IPS DF 4.7 (cell line): ENCODE results near the gene HAL.

Experiments
- DNase-seq: peaks from one replicate; pipeline ENCODE4 v3.0.0-alpha.2; 2013; ENCODE audit warnings: low spot score; ENCODE audit errors: extremely low read depth

Gene HAL, protein sequence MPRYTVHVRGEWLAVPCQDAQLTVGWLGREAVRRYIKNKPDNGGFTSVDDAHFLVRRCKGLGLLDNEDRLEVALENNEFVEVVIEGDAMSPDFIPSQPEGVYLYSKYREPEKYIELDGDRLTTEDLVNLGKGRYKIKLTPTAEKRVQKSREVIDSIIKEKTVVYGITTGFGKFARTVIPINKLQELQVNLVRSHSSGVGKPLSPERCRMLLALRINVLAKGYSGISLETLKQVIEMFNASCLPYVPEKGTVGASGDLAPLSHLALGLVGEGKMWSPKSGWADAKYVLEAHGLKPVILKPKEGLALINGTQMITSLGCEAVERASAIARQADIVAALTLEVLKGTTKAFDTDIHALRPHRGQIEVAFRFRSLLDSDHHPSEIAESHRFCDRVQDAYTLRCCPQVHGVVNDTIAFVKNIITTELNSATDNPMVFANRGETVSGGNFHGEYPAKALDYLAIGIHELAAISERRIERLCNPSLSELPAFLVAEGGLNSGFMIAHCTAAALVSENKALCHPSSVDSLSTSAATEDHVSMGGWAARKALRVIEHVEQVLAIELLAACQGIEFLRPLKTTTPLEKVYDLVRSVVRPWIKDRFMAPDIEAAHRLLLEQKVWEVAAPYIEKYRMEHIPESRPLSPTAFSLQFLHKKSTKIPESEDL

GRCh38 chr12:95996034-95996658, at the start of gene HAL:
TSS of gene HAL (minus strand) at chr12:95996344. CDS start at chr12:95995910, 434 bp downstream.
- no peak for DNase-seq

- no peak for DNase-seq
These were observed 49.4 kb upstream of the HAL start for GRCh38 chr12:96045566-96045965.

GRCh38 chr12:96044943-96045290, 48.8 kb upstream of the HAL start:
- no peak for DNase-seq

DNA sequence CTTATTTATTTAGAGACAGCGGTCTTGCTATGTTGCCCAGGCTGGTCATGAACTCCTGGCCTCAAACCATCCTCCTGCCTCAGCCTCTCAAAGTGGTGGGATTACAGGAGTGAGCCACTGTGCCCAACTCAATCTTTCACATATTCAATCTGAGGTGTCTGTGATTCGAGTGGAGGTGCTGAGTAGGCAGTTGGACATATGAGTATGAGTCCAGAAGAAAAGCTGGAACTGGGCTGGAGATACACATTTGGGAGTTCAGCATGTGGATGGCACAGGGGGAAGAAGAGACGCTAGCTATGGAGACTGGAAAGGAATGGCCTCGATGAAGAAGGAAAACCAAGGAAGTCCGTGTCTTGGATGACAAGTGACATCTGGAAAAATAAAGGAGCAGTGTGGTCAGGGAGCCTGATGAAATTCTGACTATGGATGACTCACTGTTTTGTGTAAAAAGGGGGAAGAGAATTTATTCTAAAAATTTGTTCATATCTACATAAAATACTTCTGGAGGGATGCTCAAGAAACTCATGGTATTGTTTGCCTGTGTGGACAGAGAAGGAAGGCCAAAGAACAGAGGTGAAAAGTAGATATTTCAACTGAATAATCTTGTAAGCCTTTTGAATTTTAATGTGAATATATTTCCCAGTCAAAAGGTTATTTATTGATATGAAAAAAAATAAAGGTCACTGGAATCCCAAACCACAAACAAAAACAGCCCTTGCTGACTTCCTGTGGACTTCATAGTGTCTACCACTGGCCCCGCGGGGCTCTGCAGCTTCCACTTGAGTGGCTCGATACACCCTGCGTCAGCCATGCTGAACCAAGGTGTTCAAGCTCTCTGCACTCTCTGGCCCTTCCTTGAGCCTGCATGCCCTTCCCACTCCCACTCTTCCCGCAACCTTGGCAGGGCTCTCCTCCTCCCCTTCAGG, 48.1 kb upstream of the HAL start:
- no peak for DNase-seq

GRCh38 chr12:96041181-96041580, 45.0 kb upstream of the HAL start:
- no peak for DNase-seq

DNA sequence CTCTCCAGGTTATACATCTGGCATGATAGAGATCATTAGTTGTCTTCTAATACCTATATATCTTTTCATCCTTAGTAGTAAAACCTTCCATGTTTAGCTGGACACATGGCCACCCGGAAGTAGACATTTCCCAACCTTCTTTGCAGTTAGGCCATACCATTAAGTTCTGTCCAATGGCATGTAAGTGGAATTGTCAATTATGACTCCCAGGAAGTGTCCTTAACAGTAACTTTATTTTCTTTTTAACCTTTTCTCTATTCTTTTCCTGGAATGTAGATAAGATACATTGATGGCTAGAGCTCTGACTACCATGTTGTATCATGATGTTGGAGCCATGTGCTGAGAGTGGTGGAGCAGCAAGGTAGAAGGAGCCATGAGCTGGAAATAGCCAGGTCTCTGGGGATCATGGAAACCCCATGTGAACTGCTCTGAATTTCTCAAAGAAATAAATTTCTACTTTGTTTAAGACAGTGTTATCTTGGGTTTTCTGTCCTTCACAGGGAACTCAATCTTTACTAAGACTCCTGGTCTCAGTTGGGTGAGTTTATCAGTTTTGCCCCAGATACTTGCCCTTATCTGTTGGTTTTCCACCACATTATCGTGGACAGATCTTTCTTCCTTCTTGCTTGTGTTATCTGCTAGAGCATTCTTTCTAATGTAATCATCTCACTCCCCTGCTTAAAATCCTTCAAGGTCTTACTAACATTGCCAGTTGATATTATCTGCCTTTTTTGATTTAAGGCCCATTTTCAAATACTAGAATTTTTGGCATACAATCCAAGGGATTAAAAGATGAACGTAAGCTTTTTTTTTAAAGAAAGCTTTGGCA, 44.4 kb upstream of the HAL start:
- DNase-seq: no peak

- DNase-seq: no peak
These were observed 43.4 kb upstream of the HAL start for GRCh38 chr12:96039516-96039915.

GRCh38 chr12:96036765-96037455, 40.8 kb upstream of the HAL start:
- DNase-seq: no peak

DNA sequence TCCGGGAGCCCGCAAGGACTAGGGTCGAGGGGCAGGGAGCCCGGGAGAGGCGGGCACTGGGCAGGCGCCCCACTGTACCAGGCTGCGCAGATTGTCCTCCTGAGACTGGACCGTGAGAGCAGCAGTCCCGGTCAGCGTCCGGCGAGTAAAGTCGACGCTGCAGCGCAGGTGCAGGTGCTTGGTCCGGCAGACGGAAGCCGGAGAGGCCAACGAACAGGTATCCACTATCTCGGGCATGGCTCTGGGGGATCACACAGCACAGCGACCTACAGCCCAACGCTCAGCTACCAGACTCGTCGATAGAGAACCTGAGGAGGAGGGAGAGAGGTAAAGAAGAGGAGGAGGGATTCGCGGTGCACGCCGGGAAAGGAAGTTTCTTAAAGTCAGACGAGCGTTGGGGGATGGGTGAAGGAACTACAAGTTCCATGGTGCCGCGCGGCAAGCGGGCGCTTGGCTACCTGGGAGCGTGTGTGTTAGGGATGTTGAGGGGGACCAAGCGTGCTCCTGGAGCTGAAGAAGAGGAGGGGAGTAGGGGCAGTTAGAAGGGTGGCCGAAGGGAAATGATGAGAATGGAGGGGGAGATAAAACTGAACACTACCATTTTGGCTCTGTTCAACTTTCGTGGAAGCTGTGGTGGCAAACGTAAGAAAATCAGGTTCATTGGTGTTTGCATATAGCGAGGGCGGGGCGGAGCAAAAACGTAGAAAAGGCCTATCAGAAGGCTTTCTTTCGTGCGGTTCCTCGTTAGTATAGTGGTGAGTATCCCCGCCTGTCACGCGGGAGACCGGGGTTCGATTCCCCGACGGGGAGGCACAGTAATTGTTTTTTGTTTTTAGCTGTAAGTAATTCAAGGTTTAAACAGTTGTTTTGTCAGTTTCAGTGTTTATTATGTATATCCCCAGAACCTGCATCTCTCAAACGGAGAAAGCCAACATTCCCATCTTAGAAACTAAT, 39.4 kb upstream of the HAL start, which contains the start of gene LTA4H:
TSS of gene LTA4H (minus strand) at position 305 of the 954 bp plus-strand sequence. CDS start at position 237, 68 bp downstream.
- DNase-seq: peak; percentile 100

DNA sequence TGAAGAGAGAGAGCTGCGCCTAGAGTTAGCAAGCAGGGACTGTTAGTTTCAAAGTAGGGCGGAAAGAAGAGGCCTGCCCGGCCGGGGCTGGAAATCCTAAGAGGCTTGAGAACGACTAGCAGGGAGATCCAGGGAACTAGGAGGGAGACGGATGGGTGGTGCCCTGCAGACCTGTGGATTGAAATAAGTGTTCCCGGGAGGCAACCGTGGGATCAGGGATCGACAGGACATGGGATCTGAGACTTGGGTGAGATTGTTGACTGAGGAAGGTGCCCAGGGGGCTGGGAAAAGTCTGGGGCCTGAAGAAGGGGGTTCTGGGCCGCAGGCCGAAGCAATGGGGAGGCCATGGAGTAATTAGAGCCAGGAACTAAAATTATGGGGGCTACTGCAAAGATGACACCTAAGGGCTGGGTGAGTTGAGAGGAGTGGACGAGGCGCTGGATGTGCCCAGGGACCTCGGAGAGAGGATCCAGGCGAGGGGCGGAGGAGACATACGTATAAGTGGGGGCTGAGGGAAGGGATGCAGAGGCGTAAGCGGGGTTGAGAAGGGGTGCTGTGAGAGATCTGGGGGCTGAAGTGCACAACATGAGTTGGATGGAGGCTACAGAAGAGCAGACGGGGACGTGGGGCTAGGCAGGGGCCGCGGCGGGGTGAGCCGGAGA, 38.6 kb upstream of the HAL start:
- no peak for DNase-seq

GRCh38 chr12:96033549-96034389, 37.6 kb upstream of the HAL start:
- no peak for DNase-seq

DNA sequence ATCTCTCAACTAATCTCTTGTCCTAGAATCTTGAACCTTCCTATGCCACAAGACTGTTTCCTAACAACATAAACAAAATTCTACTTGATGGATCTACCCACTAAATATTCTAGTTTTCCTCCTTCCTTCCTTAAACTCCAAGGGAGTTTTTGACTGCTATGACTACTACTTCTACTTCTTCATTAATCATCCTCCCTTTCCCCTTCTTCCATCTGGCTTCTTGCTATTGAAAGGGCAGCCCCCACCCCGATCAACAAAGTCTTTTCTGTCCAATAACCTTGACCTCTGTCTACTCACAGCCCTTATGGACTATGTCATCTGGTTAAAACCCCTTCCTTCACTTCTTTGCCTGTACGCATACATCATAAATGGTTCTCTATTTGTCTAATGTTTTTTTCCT, 33.7 kb upstream of the HAL start:
- no peak for DNase-seq

DNA sequence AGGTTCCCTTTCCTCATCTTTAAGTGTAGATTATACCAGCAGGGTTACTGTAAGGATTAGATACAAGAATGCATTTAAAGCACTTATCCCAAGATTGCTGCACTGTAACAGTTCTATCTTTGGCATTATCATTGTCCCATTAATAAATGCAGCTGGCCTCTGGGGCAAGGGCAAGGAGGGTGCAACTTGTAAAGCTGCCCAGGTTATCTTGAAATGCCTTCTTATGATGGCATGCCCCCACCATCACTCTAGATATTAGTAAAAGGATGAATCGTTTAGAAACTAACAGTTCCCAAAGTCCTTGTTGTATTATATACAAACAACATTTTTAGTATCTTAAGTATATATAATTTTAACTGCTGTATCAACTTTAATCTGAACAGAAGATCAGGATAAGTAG, 32.4 kb upstream of the HAL start:
- no peak for DNase-seq

DNA sequence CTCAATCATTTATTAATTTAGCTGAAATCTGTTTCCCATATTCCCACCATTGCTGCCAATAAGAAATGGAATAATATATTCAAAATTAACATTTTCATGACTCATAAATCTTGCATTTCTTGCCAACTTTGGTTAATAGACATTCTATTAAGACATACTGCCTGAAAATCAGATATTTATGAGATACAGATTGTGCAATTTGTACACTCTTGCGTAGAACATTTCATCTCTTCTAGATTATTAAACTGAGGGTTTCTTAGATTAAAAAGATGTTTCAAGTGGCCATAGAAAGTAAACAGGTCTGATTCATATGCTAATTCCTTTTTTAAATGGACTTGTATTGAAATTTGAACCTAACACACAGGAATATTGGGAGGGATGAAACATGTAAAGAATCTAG, 30.2 kb upstream of the HAL start:
- no peak for DNase-seq

- no peak for DNase-seq
These were observed 29.4 kb upstream of the HAL start for GRCh38 chr12:96025518-96025917.

GRCh38 chr12:96020314-96021003, 24.3 kb upstream of the HAL start:
- DNase-seq: no peak

- DNase-seq: no peak
These were observed 19.5 kb upstream of the HAL start for GRCh38 chr12:96015672-96016071.
